ENCODE data around the gene PAIP2. TPM values are rescaled to one million over a fixed set of nuclear protein-coding genes. Genes with fewer than 3 reads are reported as not detected.

Gene PAIP2
- polyA plus RNA-seq, 1 of the 3 experiments (the other 2 are of a cell fraction), result 73.2 TPM

DNA sequence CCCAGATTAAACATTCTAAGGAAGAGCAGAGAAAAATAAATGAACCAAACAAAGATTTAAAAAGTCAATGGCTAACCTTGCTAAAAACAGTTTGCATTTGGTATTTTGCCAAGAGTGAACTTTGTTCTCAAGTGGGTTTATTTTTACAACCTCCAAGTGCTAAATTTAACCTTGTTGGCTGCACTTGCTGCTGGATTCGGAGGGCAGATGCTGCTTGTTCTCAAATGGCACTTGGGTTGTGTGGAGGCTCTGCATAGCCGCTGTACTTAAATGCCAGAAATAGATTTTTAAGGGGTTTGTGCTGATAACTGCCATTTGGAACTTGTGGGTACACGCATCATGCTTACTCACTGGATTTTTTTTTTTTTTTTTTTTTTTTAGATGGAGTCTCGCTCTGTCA, 75.6 kb downstream of the PAIP2 start:
- no peaks in the 10 kb centered on the region for H3K27me3 ChIP-seq (ENCODE audit: insufficient read depth)
- 89% methylated on average over 3 of the region's 4 CpGs for WGBS (ENCODE audit: low lambda C conversion rate)
- H4K20me1 ChIP-seq (ENCODE audit: insufficient read depth), result no peaks in the 10 kb centered on the region
- no peaks in the 10 kb centered on the region for H3K79me2 ChIP-seq (ENCODE audit: insufficient read depth)
- no peak for DNase-seq
- POLR2A ChIA-PET, result no interaction called here
- H3F3A ChIP-seq (replicated peaks; ENCODE audit: insufficient read depth), result peaks cover 3% of the 10 kb centered on the region
- CTCF ChIA-PET, result interaction anchor here (1.3 to 9.7 kb wide), 3 partner anchors 7 to 98 kb away, joined by 3 to 324 read pairs (median 7); no protein-coding TSS in a partner anchor
- TF ChIP-seq, protein P1, sequence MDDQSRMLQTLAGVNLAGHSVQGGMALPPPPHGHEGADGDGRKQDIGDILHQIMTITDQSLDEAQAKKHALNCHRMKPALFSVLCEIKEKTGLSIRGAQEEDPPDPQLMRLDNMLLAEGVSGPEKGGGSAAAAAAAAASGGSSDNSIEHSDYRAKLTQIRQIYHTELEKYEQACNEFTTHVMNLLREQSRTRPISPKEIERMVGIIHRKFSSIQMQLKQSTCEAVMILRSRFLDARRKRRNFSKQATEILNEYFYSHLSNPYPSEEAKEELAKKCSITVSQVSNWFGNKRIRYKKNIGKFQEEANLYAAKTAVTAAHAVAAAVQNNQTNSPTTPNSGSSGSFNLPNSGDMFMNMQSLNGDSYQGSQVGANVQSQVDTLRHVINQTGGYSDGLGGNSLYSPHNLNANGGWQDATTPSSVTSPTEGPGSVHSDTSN (IDR thresholded peaks at IDR 0.05), result no peak
- TF ChIP-seq TEAD4 (IDR thresholded peaks at IDR 0.05; ENCODE audit: borderline replicate concordance, insufficient read depth) (no peak), USF2 (IDR thresholded peaks at IDR 0.05; ENCODE audit: borderline replicate concordance, low read depth, low read length) (no peak), RCOR1 (IDR thresholded peaks at IDR 0.05; ENCODE audit: low read length) (no peak), MXI1 (IDR thresholded peaks at IDR 0.05; ENCODE audit: low read depth, low read length) (no peak), SMC3 (IDR thresholded peaks at IDR 0.05; ENCODE audit: low read depth, low read length) (no peak), POLR2AphosphoS5 (IDR thresholded peaks at IDR 0.05; ENCODE audit: low read depth, low read length) (no peak), FOXM1 (IDR thresholded peaks at IDR 0.05; ENCODE audit: low read depth) (no peak)
- TF ChIP-seq, protein P2, sequence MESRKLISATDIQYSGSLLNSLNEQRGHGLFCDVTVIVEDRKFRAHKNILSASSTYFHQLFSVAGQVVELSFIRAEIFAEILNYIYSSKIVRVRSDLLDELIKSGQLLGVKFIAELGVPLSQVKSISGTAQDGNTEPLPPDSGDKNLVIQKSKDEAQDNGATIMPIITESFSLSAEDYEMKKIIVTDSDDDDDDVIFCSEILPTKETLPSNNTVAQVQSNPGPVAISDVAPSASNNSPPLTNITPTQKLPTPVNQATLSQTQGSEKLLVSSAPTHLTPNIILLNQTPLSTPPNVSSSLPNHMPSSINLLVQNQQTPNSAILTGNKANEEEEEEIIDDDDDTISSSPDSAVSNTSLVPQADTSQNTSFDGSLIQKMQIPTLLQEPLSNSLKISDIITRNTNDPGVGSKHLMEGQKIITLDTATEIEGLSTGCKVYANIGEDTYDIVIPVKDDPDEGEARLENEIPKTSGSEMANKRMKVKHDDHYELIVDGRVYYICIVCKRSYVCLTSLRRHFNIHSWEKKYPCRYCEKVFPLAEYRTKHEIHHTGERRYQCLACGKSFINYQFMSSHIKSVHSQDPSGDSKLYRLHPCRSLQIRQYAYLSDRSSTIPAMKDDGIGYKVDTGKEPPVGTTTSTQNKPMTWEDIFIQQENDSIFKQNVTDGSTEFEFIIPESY (IDR thresholded peaks at IDR 0.05; ENCODE audit: borderline replicate concordance, low read depth), result no peak
- TF ChIP-seq, protein P3, sequence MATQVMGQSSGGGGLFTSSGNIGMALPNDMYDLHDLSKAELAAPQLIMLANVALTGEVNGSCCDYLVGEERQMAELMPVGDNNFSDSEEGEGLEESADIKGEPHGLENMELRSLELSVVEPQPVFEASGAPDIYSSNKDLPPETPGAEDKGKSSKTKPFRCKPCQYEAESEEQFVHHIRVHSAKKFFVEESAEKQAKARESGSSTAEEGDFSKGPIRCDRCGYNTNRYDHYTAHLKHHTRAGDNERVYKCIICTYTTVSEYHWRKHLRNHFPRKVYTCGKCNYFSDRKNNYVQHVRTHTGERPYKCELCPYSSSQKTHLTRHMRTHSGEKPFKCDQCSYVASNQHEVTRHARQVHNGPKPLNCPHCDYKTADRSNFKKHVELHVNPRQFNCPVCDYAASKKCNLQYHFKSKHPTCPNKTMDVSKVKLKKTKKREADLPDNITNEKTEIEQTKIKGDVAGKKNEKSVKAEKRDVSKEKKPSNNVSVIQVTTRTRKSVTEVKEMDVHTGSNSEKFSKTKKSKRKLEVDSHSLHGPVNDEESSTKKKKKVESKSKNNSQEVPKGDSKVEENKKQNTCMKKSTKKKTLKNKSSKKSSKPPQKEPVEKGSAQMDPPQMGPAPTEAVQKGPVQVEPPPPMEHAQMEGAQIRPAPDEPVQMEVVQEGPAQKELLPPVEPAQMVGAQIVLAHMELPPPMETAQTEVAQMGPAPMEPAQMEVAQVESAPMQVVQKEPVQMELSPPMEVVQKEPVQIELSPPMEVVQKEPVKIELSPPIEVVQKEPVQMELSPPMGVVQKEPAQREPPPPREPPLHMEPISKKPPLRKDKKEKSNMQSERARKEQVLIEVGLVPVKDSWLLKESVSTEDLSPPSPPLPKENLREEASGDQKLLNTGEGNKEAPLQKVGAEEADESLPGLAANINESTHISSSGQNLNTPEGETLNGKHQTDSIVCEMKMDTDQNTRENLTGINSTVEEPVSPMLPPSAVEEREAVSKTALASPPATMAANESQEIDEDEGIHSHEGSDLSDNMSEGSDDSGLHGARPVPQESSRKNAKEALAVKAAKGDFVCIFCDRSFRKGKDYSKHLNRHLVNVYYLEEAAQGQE (IDR thresholded peaks at IDR 0.05; ENCODE audit: low read depth, low read length), result no peak
- no peaks in the 10 kb centered on the region for H3K9me2 ChIP-seq
- no peak overlapping the region for H3K9ac ChIP-seq
- H3K27ac ChIP-seq (ENCODE audit: low read depth in 2 of 2, low read length in 1 of 2), result no peak overlapping the region
- H3K9me3 ChIP-seq, result no peaks in the 10 kb centered on the region
- H3K36me3 ChIP-seq (replicated peaks in 1 of 2; ENCODE audit: control insufficient read depth in 1 of 2, insufficient read depth in 2 of 2, low read length in 1 of 2), result peaks cover 42 to 59% of the 10 kb centered on the region in 2 experiments
- H3K4me3 ChIP-seq (ENCODE audit: low read depth in 2 of 2, low read length in 1 of 2), result no peak overlapping the region
- no peak overlapping the region for H3K4me2 ChIP-seq
- peaks cover 0 to 4% of the 10 kb centered on the region in 2 experiments; a peak in 1 of 4 replicates for H3K4me1 ChIP-seq (ENCODE audit: control insufficient read depth in 1 of 2, insufficient read depth in 2 of 2, low read depth in 1 of 2, low read length in 1 of 2)
- no peak overlapping the region for H2AFZ ChIP-seq (ENCODE audit: low read depth)

All from SK-N-SH (cell line).